Superior temporal gyrus (tissue), 1 donor: ENCODE measurements around the gene GATA5.

Source experiments
- DNase-seq: peaks from one replicate; pipeline ENCODE4 v3.0.0-alpha.2; 2016; ENCODE audit errors: extremely low spot score

GATA5 gene

GRCh38 chr20:62472941-62473585 is 2.7 kb downstream of the GATA5 start:
- no peak for DNase-seq

DNA sequence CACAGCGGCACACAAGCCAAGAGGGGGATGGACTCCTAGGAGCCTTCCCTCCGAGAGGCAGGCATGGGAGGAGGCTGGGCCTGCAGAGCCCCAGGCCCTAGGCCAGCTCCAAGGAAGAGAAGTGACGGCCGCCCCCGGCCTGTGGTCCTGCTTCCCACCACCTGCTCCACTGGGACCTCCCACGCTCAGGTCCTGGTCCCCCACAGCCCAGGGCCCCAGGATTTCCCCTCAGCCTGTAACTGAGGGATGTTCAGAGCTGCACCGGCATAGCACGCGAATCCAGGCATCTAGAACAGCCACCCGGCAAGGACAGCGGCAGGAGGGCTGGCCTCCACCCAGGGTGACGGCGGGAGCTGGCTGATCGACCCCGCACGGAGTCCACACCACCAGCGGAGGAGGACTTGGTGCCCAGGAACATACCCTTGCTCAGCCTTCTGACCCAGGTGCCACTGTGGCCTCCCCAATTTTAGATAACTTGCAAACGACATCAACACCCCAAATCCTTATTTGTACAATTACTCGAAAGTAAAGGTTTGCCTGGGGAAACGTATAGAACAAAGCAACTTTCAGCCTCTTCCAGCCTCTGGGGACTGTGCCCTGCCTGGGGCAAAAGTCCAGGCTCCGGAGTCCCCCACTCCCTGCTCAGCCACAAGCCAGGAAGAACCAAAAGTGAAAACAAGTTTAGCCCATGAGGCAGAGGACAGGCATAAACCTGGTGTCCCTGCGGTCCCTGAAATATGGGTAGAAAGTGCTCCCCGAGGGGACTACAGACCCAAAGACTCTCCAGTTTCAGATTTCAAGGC is 3.5 kb downstream of the GATA5 start:
- DNase-seq: no peak

DNA sequence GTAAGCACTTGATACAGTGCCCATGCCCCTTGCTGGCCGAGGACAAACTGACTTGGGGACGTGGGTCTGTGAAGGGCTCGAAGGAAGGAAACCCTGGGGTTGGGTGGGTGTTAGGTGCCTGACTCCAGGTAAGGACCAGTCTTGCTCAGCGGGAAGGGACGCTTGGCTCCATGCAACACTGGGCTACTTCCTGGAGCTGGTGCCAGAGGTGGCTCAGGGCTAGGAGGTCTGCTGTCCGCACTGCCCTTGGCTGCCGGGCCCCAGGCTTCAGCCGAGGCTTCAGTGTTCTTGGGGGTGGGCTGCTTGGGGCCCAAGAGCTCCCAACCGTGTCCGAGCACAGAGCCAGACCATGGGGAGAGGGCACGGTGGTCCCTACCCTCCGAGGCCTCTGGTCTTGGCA is 5.3 kb downstream of the GATA5 start:
- no peak for DNase-seq

DNA sequence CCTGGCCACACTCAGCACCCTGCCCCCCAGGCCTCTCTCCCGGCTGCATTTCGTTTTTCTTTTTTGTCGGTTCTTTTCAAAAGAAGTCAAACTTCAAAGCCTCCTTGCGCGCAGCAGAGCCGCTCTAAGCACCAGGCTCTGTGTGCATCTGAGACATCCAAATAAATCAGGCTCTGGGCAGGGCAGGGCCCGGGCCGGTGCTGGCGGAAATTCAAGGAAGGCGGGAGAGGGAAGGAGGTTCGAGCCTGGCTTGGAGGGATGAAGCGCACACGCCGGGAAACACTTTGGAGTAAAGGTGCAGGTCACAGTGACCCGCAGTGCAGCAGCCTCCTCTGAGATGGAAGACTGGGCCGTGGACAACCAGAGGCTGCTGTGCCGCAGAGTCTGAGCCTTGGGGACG is 5.8 kb downstream of the GATA5 start:
- no peak for DNase-seq

GRCh38 chr20:62469352-62469751 is 6.4 kb downstream of the GATA5 start:
- DNase-seq: no peak

DNA sequence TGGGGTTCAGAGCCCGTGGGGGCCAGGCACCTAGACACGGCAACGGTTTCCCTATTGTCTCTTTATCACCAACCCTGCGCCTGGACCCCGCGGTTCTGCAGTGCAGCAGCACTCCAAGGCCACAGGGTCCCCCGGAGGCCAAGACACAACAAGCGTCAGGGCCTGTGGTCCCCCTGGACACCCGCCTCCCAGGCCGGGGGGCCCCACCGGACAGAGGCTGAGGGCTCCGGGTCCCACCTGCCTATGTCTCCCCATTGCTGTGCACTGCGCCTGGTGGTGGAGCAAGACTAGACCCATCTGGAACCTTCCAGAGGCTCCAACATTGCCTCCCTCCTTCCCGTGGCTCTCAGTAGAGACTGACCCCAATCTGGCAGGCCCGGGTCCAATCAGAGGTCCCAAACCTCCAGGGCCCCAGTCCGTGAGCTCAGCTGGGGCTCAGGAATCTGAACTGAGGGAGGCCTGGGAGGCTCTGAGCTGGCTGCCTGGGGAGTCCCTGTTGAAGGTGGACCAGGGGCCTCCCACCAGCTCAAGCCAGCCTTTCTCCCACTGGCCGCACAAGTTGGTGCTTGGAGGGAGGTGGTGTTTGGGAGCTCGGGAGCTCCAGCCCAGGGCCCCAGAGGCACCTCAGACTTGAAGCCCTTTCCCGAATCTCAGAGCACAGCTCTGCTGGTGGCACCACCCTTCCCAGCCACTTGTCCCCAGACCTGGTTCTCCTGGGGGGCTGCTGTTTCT is 8.8 kb downstream of the GATA5 start:
- no peak for DNase-seq

DNA sequence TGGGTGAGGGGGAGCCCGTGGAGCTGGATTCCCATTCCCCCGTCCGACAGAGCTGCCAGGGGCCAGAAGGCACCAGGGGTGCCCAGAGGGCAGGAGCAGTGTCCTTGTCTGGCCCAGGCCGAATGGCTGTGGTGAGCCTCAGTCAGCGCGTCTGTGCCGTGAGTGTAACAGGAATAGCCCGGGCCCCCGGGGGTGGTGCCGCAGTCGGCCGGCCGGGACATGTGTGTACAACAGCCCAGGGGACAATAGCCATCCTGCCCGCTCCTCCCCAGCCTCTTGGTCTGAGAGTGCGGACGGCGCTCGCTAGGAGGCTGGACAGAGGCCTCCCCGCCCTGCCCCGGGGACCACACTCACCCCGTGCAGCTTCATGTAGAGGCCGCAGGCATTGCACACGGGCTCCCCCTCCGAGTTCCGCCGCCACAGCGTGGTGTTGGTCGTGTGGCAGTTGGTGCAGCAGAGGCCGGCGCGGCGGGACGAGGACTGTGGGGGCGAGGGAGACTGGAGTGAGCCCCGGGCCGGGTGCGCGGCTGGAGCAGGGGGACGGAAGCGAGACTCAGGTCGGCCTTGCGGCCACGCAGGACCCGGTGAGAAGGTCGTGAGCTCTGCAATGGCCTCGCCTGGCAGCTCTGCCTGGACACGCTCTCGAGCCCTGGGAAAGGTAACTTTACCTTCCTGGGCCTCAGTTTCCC is 9.6 kb downstream of the GATA5 start:
- DNase-seq: no peak

DNA sequence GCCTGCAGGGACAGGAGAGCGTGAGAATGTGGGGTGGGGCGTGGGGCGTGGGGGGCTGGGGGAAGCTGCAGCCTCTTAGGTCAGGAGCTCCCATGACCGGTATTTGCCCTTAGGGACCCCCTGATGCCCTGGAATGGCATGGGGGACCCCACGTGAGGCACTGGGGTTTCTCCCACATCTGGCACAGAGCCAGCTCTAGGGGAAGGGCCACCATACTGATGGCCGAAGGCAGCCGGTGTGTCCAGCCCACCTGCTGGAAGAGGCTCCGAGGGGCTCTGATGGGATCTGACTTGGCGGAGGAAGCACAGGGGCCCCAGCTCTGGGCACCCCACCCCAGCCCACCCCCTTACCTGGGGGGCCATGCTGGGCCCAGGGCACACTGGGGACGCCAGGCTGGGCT is 10.8 kb downstream of the GATA5 start:
- DNase-seq: no peak

DNA sequence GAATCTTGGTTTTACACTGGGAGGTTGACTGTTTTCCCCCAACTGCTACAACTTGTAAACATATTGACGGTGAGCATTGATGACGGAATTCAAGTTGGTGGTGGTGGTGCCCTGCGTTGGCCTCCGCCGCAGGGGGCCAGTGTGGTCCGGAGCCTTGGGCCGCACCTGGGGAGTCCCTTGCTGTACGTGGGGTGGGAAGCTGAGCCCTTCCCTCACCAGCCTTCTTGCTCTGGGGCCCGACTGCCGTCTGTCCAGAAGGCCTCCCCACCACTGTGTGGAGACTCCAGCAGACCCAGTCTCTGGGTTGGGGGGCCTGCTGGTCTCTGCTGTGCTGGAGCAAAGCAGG is 11.4 kb downstream of the GATA5 start:
- no peak for DNase-seq

DNA sequence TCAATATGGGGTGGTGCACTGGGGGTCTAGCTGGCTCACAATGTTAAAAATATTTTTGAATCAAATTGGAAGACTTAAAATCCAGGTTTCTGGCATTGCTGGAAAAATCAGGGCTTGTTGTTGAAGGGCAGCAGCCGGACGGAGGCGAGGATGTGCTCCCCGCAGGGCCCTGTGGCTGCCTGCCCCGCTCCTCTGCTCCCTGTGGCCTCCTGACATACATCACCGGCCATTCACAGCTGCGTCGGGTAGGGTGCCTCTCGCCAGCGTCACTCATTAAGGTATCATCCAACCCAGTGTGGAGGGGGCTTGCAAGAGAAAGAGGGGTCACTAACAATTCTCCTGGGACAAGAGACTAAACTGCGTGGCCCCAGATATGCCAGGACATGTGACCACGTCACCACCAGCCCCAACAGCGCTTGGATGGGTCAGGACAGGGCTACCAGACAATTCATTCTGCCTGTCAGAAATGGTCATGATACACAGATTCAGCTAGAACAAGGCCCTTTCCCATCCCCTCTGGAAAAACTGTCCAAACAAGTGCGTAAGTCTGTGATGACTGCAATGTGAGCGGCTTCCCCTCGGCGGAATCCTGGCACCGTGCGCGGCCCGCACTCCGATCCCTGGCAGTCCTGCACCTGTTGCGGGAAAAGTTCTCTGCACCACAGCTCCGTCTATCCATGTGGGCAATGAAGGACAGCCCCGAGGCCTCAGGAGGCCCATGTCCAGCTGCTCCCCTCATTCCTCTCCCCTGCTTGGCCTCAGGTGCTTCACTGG is 12.0 kb downstream of the GATA5 start:
- DNase-seq: no peak

GRCh38 chr20:62462976-62463592 is 12.7 kb downstream of the GATA5 start:
- DNase-seq: no peak

- DNase-seq: no peak
These were observed 14.0 kb downstream of the GATA5 start for GRCh38 chr20:62461834-62462233.

- DNase-seq: no peak
These were observed 14.6 kb downstream of the GATA5 start for GRCh38 chr20:62461157-62461556.

DNA sequence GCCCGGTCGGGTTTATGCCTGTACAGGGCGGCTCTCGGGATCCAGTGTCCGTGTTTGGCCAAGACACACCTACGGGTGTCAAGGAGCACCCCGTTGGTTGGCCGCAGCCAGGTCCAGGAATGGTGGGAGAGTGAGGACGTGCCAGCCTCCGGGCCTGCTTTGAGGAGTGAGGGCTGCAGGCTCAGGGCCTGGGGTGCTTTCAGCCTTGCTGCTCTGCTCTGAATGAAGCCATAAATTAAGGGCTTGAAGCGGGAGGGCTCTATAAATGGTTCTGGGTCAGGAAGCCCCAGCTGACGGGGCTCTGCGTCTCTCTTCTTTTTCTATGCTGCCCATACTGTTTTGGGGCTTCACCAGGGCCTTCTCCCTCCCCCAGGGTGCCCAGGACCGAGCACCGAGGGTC is 15.1 kb downstream of the GATA5 start:
- no peak for DNase-seq

GRCh38 chr20:62459488-62459887 is 16.3 kb downstream of the GATA5 start:
- no peak for DNase-seq

GRCh38 chr20:62458275-62459251 is 17.2 kb downstream of the GATA5 start:
- no peak for DNase-seq

GRCh38 chr20:62457831-62458230 is 18.0 kb downstream of the GATA5 start:
- DNase-seq: no peak

DNA sequence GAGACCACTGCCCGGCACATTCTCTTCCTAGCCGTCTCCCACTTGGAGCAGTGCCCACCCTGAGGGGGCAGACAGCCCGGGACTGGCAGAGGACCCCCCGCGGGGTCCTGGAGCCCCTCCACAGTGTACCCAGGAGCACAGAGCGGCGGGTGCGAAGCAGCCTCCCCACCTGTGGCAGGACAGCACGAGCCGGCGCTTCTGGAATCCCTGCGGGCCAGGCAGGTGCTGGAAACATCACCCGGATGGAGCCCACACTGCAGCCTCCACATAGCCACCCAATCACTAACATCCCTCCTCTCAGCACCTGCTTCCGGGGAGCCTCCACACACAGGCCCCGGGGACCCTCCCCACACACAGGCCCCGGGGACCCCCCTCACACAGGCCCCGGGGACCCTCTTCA is 18.7 kb downstream of the GATA5 start:
- DNase-seq: no peak

GRCh38 chr20:62455929-62456328 is 19.9 kb downstream of the GATA5 start:
- no peak for DNase-seq
